ENCODE results near the gene DGAT2. TPM values are rescaled to one million over a fixed set of nuclear protein-coding genes. Genes with fewer than 3 reads are reported as not detected.

DGAT2 gene
- total RNA-seq, 2 experiments from 2014 or later, result 1.4 to 1.5 TPM

- POLR2A ChIA-PET, result interaction anchor here (0.6 kb wide), 1 partner anchor 429 kb away, joined by 3 read pairs; no protein-coding TSS in a partner anchor
- Mint-ChIP-seq H3K27me3 (peaks cover 26% of the 10 kb centered on the region), H3K4me3 (no peak overlapping the region), H3K27ac (no peak overlapping the region), H3K4me1 (peaks cover 30% of the 10 kb centered on the region), H3K36me3 (ENCODE audit: low read depth) (no peaks in the 10 kb centered on the region), H3K9me3 (ENCODE audit: low read depth) (no peaks in the 10 kb centered on the region)
- DNase-seq (no peak), ATAC-seq (no peak)
- intact Hi-C loops (cut with DNase I, micrococcal nuclease), result no loop called here
- CTCF ChIA-PET, result interaction anchor here (1.1 kb wide), 1 partner anchor 35 kb away, joined by 4 read pairs; no protein-coding TSS in a partner anchor
Observed at GRCh38 chr11:75771646-75772410, 3.2 kb downstream of the DGAT2 start.

- Mint-ChIP-seq H3K4me3 (no peak overlapping the region), H3K27ac (peak overlapping the region; percentile 65), H3K4me1 (peaks cover 24% of the 10 kb centered on the region), H3K9me3 (ENCODE audit: low read depth) (no peaks in the 10 kb centered on the region), H3K27me3 (peaks cover 20% of the 10 kb centered on the region), H3K36me3 (ENCODE audit: low read depth) (no peaks in the 10 kb centered on the region)
- ChIA-PET POLR2A (no interaction called here), CTCF (interaction anchor here (1.1 to 1.7 kb wide), 2 partner anchors 28 to 29 kb away, joined by 3 to 4 read pairs; no protein-coding TSS in a partner anchor)
- DNase-seq (peak; percentile 52), ATAC-seq (peak; percentile 86)
- intact Hi-C loops (cut with DNase I, micrococcal nuclease), result no loop called here
Observed at GRCh38 chr11:75773595-75774353, 5.2 kb downstream of the DGAT2 start.

GRCh38 chr11:75775056-75775455 is 6.5 kb downstream of the DGAT2 start:
- intact Hi-C loops (cut with DNase I, micrococcal nuclease), result no loop called here
- Mint-ChIP-seq H3K9me3 (ENCODE audit: low read depth) (no peaks in the 10 kb centered on the region), H3K27me3 (peaks cover 8% of the 10 kb centered on the region), H3K4me1 (peaks cover 17% of the 10 kb centered on the region), H3K27ac (no peak overlapping the region), H3K4me3 (no peak overlapping the region), H3K36me3 (ENCODE audit: low read depth) (no peaks in the 10 kb centered on the region)
- DNase-seq, result no peak
- CTCF ChIA-PET, result no interaction called here
- POLR2A ChIA-PET, result no interaction called here
- no peak for ATAC-seq

- Mint-ChIP-seq H3K27me3 (peaks cover 3% of the 10 kb centered on the region), H3K27ac (no peak overlapping the region), H3K4me3 (no peak overlapping the region), H3K4me1 (peaks cover 15% of the 10 kb centered on the region), H3K9me3 (ENCODE audit: low read depth) (no peaks in the 10 kb centered on the region), H3K36me3 (ENCODE audit: low read depth) (no peaks in the 10 kb centered on the region)
- no peak for ATAC-seq
- POLR2A ChIA-PET, result no interaction called here
- CTCF ChIA-PET, result interaction anchor here (0.8 to 1.1 kb wide), 2 partner anchors 38 to 51 kb away, joined by 4 to 7 read pairs; no protein-coding TSS in a partner anchor
- no peak for DNase-seq
- intact Hi-C loops (cut with DNase I, micrococcal nuclease), result no loop called here
Observed at GRCh38 chr11:75776546-75776945, 8.0 kb downstream of the DGAT2 start.

- peaks cover 15% of the 10 kb centered on the region for H3K4me1 Mint-ChIP-seq
- H3K27me3 Mint-ChIP-seq, result no peaks in the 10 kb centered on the region
- DNase-seq (no peak), ATAC-seq (peak; percentile 31)
- no peaks in the 10 kb centered on the region for H3K9me3 Mint-ChIP-seq (ENCODE audit: low read depth)
- no peak overlapping the region for H3K27ac Mint-ChIP-seq
- POLR2A ChIA-PET, result no interaction called here
- H3K36me3 Mint-ChIP-seq (ENCODE audit: low read depth), result no peaks in the 10 kb centered on the region
- CTCF ChIA-PET, result interaction anchor here (0.6 to 1.1 kb wide), 3 partner anchors 19 to 499 kb away, joined by 3 to 5 read pairs (median 3); no protein-coding TSS in a partner anchor
- intact Hi-C loops (cut with DNase I, micrococcal nuclease), result no loop called here
- H3K4me3 Mint-ChIP-seq, result no peak overlapping the region
Observed at GRCh38 chr11:75777461-75778110, 9.0 kb downstream of the DGAT2 start.

GRCh38 chr11:75778962-75779361 is 10.4 kb downstream of the DGAT2 start:
- ATAC-seq (no peak), DNase-seq (no peak)
- H3K4me1 Mint-ChIP-seq, result peaks cover 8% of the 10 kb centered on the region
- CTCF ChIA-PET, result no interaction called here
- no peak overlapping the region for H3K27ac Mint-ChIP-seq
- no peaks in the 10 kb centered on the region for H3K9me3 Mint-ChIP-seq (ENCODE audit: low read depth)
- H3K27me3 Mint-ChIP-seq, result no peaks in the 10 kb centered on the region
- no peak overlapping the region for H3K4me3 Mint-ChIP-seq
- POLR2A ChIA-PET, result no interaction called here
- intact Hi-C loops (cut with DNase I, micrococcal nuclease), result no loop called here
- H3K36me3 Mint-ChIP-seq (ENCODE audit: low read depth), result no peaks in the 10 kb centered on the region

GRCh38 chr11:75779960-75780359 is 11.4 kb downstream of the DGAT2 start:
- peaks cover 8% of the 10 kb centered on the region for H3K4me1 Mint-ChIP-seq
- no peaks in the 10 kb centered on the region for H3K27me3 Mint-ChIP-seq
- DNase-seq, result no peak
- ChIA-PET CTCF (no interaction called here), POLR2A (no interaction called here)
- H3K4me3 Mint-ChIP-seq, result no peak overlapping the region
- H3K9me3 Mint-ChIP-seq (ENCODE audit: low read depth), result no peaks in the 10 kb centered on the region
- no peak overlapping the region for H3K27ac Mint-ChIP-seq
- H3K36me3 Mint-ChIP-seq (ENCODE audit: low read depth), result no peaks in the 10 kb centered on the region
- ATAC-seq, result peak; percentile 53
- intact Hi-C loops (cut with DNase I, micrococcal nuclease), result no loop called here

- Mint-ChIP-seq H3K36me3 (ENCODE audit: low read depth) (no peaks in the 10 kb centered on the region), H3K4me1 (peaks cover 8% of the 10 kb centered on the region), H3K27me3 (no peaks in the 10 kb centered on the region), H3K27ac (no peak overlapping the region), H3K4me3 (no peak overlapping the region), H3K9me3 (ENCODE audit: low read depth) (no peaks in the 10 kb centered on the region)
- no peak for DNase-seq
- intact Hi-C loops (cut with DNase I, micrococcal nuclease), result no loop called here
- ChIA-PET CTCF (interaction anchor here (0.6 to 1.4 kb wide), 2 partner anchors 75 to 1690 kb away, joined by 3 to 7 read pairs; no protein-coding TSS in a partner anchor), POLR2A (no interaction called here)
- no peak for ATAC-seq
Observed at GRCh38 chr11:75780888-75781287, 12.3 kb downstream of the DGAT2 start.

- no peaks in the 10 kb centered on the region for H3K27me3 Mint-ChIP-seq
- no peak for DNase-seq
- POLR2A ChIA-PET, result no interaction called here
- intact Hi-C loops (cut with DNase I, micrococcal nuclease), result no loop called here
- no peaks in the 10 kb centered on the region for H3K9me3 Mint-ChIP-seq (ENCODE audit: low read depth)
- H3K36me3 Mint-ChIP-seq (ENCODE audit: low read depth), result no peaks in the 10 kb centered on the region
- H3K4me1 Mint-ChIP-seq, result peaks cover 8% of the 10 kb centered on the region
- no peak for ATAC-seq
- no peak overlapping the region for H3K4me3 Mint-ChIP-seq
- CTCF ChIA-PET, result interaction anchor here (0.7 to 1.4 kb wide), 3 partner anchors 12 to 75 kb away, joined by 3 to 7 read pairs (median 3); partner anchors contain the start of gene UVRAG
- no peak overlapping the region for H3K27ac Mint-ChIP-seq
Observed at GRCh38 chr11:75781296-75781695, 12.7 kb downstream of the DGAT2 start.

- Mint-ChIP-seq H3K27ac (no peak overlapping the region), H3K36me3 (ENCODE audit: low read depth) (no peaks in the 10 kb centered on the region), H3K4me3 (no peak overlapping the region), H3K27me3 (no peaks in the 10 kb centered on the region), H3K4me1 (peaks cover 8% of the 10 kb centered on the region), H3K9me3 (ENCODE audit: low read depth) (no peaks in the 10 kb centered on the region)
- DNase-seq (no peak), ATAC-seq (no peak)
- ChIA-PET POLR2A (no interaction called here), CTCF (interaction anchor here (0.7 to 1.4 kb wide), 3 partner anchors 12 to 76 kb away, joined by 3 to 7 read pairs (median 3); partner anchors contain the start of gene UVRAG)
- intact Hi-C loops (cut with DNase I, micrococcal nuclease), result no loop called here
Observed at GRCh38 chr11:75781831-75782230, 13.3 kb downstream of the DGAT2 start.

GRCh38 chr11:75782540-75783263 is 14.1 kb downstream of the DGAT2 start:
- Mint-ChIP-seq H3K27ac (no peak overlapping the region), H3K4me1 (peaks cover 2% of the 10 kb centered on the region), H3K27me3 (no peaks in the 10 kb centered on the region), H3K9me3 (ENCODE audit: low read depth) (no peaks in the 10 kb centered on the region), H3K4me3 (no peak overlapping the region), H3K36me3 (ENCODE audit: low read depth) (no peaks in the 10 kb centered on the region)
- DNase-seq (no peak), ATAC-seq (no peak)
- ChIA-PET CTCF (no interaction called here), POLR2A (no interaction called here)
- intact Hi-C loops (cut with DNase I, micrococcal nuclease), result no loop called here
